GM23338 (cell line): Measurements from ENCODE around the gene ZNF557.

Experiments used
- CTCF ChIP-seq, 2 experiments: fragments of 200-600 bp in 1 of 2; sonication (generic) in 1 of 2; conservative IDR thresholded peaks; 2 replicates each; pipeline versions ENCODE4 v1.5.1 to v1.6.1; 2016 to 2017; ENCODE audit warnings: antibody characterized with exemption in 2 of 2, low read depth in 2 of 2, mild to moderate bottlenecking in 2 of 2, moderate library complexity in 1 of 2
- TF ChIP-seq, protein P1 (sequence below): IDR thresholded peaks from 2 replicates; pipeline ENCODE4 v1.6.1; 2016; ENCODE audit warnings: antibody characterized with exemption

- TF ChIP-seq CTCF (conservative IDR thresholded peaks at IDR 0.05; ENCODE audit: low read depth in 2 of 2), result no peak
- TF ChIP-seq, protein P1, sequence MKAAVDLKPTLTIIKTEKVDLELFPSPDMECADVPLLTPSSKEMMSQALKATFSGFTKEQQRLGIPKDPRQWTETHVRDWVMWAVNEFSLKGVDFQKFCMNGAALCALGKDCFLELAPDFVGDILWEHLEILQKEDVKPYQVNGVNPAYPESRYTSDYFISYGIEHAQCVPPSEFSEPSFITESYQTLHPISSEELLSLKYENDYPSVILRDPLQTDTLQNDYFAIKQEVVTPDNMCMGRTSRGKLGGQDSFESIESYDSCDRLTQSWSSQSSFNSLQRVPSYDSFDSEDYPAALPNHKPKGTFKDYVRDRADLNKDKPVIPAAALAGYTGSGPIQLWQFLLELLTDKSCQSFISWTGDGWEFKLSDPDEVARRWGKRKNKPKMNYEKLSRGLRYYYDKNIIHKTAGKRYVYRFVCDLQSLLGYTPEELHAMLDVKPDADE, result no peak
Observed at GRCh38 chr19:7099597-7099921, 30.1 kb downstream of the ZNF557 start.
